Smooth muscle cell (in vitro differentiated cells): ENCODE data around the gene SLC25A45. TPM values are rescaled to one million over a fixed set of nuclear protein-coding genes. Genes with fewer than 3 reads are reported as not detected.

Source experiments
- DNase-seq: peaks from one replicate; lab custom pipeline; 2025; ENCODE audit not compliant: unreplicated experiment; lab: John Stamatoyannopoulos, UW
- H2AFZ ChIP-seq: fragments of 200-600 bp; sonication (generic); 2 replicates; pipeline ENCODE4 v1.6.0; 2016; ENCODE audit warnings: antibody characterized with exemption, low read depth, mild to moderate bottlenecking
- H3F3A ChIP-seq: fragments of 200-600 bp; sonication (generic); 2 replicates; pipeline ENCODE4 v1.6.0; 2017; ENCODE audit warnings: antibody characterized with exemption, low read depth
- H3K27ac ChIP-seq: fragments of 200-600 bp; sonication (generic); 2 replicates; pipeline ENCODE4 v1.5.1; 2016; ENCODE audit warnings: low read depth, mild to moderate bottlenecking
- H3K27me3 ChIP-seq: fragments of 200-600 bp; sonication (generic); 2 replicates; pipeline ENCODE4 v1.6.1; 2016; ENCODE audit warnings: low read depth, mild to moderate bottlenecking
- H3K36me3 ChIP-seq: fragments of 200-600 bp; sonication (generic); 2 replicates; pipeline ENCODE4 v1.5.1; 2016; ENCODE audit warnings: low read depth
- H3K4me1 ChIP-seq: fragments of 200-600 bp; sonication (generic); 2 replicates; pipeline ENCODE4 v1.5.1; 2016; ENCODE audit warnings: low read depth
- H3K4me2 ChIP-seq: fragments of 200-600 bp; sonication (generic); 2 replicates; pipeline ENCODE4 v1.6.0; 2016; ENCODE audit warnings: mild to moderate bottlenecking
- H3K4me3 ChIP-seq: fragments of 200-600 bp; sonication (generic); 2 replicates; pipeline ENCODE4 v1.5.1; 2016; ENCODE audit warnings: mild to moderate bottlenecking
- H3K79me2 ChIP-seq: fragments of 200-600 bp; sonication (generic); 2 replicates; pipeline ENCODE4 v1.6.0; 2016; ENCODE audit warnings: low read depth, mild to moderate bottlenecking
- H3K9ac ChIP-seq: fragments of 200-600 bp; sonication (generic); 2 replicates; pipeline ENCODE4 v1.6.0; 2016; ENCODE audit warnings: low read depth
- H3K9me3 ChIP-seq: fragments of 200-600 bp; sonication (generic); replicated peaks from 2 replicates; pipeline ENCODE4 v1.5.1; 2016; ENCODE audit warnings: low read depth
- H4K20me1 ChIP-seq: fragments of 200-600 bp; sonication (generic); 2 replicates; pipeline ENCODE4 v1.6.0; 2016; ENCODE audit warnings: low read depth
- CTCF ChIP-seq: fragments of 200-600 bp; sonication (generic); IDR thresholded peaks from 2 replicates; pipeline ENCODE4 v1.5.1; 2017; ENCODE audit warnings: borderline replicate concordance, mild to moderate bottlenecking, antibody characterized with exemption; ENCODE audit not compliant: insufficient read depth, poor library complexity, severe bottlenecking
- WGBS: methylation state at CpG from one replicate; pipeline ENCODE4 v1.1.7; 2016; ENCODE audit warnings: low lambda C conversion rate; 5-methylcytosine and 5-hydroxymethylcytosine counted together
- polyA plus RNA-seq: library from polyadenylated mRNA; unstranded; fragments of >200 nt; fragmentation: Nextera tagmentation; extraction: Ambion mirVana; gene quantifications from 2 replicates; pipeline ENCODE4 v1.2.1, GENCODE V29; 2016
- total RNA-seq: library from RNA; depleted of rRNA; stranded (reverse); fragments of >200 nt; gene quantifications from 2 replicates; pipeline ENCODE4 v1.2.3, GENCODE V29; 2014

The SLC25A45 gene
- total and polyA plus RNA-seq, 2 experiments from 2014 or later: 0.81 to 3.4 TPM

- Histone ChIP-seq H3K4me1 (no peaks in the 10 kb centered on the region), H3F3A (no peaks in the 10 kb centered on the region), H4K20me1 (peaks cover 40% of the 10 kb centered on the region), H3K9me3 (no peaks in the 10 kb centered on the region), H3K36me3 (peaks cover 4% of the 10 kb centered on the region), H2AFZ (no peak overlapping the region), H3K27ac (no peak overlapping the region), H3K4me2 (no peak overlapping the region), H3K79me2 (no peaks in the 10 kb centered on the region), H3K27me3 (no peaks in the 10 kb centered on the region), H3K4me3 (no peak overlapping the region), H3K9ac (no peak overlapping the region)
- TF ChIP-seq CTCF: no peak
- WGBS: 85% methylated on average over 8 of the region's 16 CpGs
- no peak for DNase-seq
Measured at GRCh38 chr11:65401073-65401802, 18.8 kb upstream of the SLC25A45 start.

DNA sequence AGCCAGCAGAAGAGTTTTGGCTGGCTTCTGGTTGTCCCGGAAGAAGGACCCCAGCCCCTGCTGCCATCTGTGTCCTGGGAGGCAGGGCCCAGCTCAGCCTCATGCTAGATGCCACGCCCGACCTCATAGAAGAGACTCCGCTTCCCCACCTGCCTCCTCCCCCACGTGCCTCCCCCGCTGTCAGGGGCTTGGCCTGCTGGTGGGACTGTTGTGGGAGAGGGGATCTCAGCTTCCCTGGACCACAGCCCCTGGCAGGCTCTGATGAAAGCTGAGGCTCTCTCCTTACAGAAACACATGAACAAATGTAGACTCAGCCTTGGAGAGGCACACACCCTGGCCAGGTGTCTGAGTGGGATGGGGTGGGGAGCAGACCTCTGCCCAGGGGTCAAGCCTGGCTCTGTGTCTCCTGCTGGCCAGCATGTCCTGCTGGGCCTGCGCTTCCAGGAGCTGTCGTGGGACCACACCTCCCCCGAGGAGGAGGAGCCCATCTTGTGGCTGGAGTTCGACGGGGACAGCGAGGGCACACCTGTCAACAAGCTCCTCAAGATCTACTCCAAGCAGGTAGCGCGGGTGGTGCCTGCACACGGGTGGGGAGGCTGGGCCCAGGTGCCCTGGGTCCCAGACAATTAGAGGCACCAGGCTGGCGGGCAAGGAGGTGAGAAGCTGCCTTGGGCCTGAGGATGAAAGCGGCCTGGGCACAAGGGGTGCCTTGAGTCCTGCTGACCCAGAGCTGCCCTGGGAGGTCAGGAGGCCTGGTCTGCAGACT, 18.0 kb upstream of the SLC25A45 start:
- Histone ChIP-seq H4K20me1 (peaks cover 40% of the 10 kb centered on the region), H3K27ac (no peak overlapping the region), H3K9ac (no peak overlapping the region), H3K9me3 (no peaks in the 10 kb centered on the region), H3K4me2 (no peak overlapping the region), H3K27me3 (no peaks in the 10 kb centered on the region), H3F3A (no peaks in the 10 kb centered on the region), H3K36me3 (peaks cover 4% of the 10 kb centered on the region), H3K4me3 (no peak overlapping the region), H3K4me1 (no peaks in the 10 kb centered on the region), H2AFZ (no peak overlapping the region), H3K79me2 (no peaks in the 10 kb centered on the region)
- no peak for TF ChIP-seq CTCF
- WGBS: 93% methylated on average over 17 of the region's 17 CpGs
- DNase-seq: no peak

DNA sequence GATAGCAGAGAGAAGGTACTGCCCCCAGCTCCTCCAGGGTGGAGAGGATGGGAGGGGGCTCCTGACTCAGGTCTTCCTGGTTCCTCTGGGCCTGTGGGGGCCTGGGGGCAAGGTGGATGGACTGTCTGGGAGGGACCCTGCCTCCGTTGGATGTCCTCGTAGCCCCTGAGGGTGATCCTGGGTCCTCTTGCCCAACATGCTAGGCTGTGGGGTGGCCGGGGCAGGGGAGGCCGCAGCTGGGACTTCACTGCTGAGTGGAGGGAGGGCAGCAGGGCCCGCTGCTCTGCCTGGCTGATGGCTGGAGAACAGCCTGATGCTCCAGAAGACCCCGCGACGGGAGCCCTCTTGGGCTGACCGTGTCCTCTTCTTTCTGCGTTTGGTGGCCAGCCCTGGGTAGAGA, 17.4 kb upstream of the SLC25A45 start:
- H3F3A ChIP-seq: no peaks in the 10 kb centered on the region
- no peaks in the 10 kb centered on the region for H3K27me3 ChIP-seq
- 97% methylated on average over 10 of the region's 10 CpGs for WGBS
- H3K27ac ChIP-seq: no peak overlapping the region
- no peak for DNase-seq
- no peaks in the 10 kb centered on the region for H3K9me3 ChIP-seq
- H3K9ac ChIP-seq: no peak overlapping the region
- H4K20me1 ChIP-seq: peaks cover 40% of the 10 kb centered on the region
- H3K4me2 ChIP-seq: no peak overlapping the region
- no peak overlapping the region for H3K4me3 ChIP-seq
- TF ChIP-seq CTCF: no peak
- no peaks in the 10 kb centered on the region for H3K79me2 ChIP-seq
- no peak overlapping the region for H2AFZ ChIP-seq
- no peaks in the 10 kb centered on the region for H3K4me1 ChIP-seq
- H3K36me3 ChIP-seq: peaks cover under 1% of the 10 kb centered on the region
